Progenitor cell of endocrine pancreas (in vitro differentiated cells): ENCODE results near the gene RELCH. TPM values are rescaled to one million over a fixed set of nuclear protein-coding genes. Genes with fewer than 3 reads are reported as not detected.
"Not testable (repeated sequence)": the region's sequence is repeated elsewhere in the genome, so short reads cannot be mapped to it uniquely, and the experiment has no call there.

Source experiments
- DNase-seq: peaks from one replicate; pipeline ENCODE4 v3.0.0; 2021; ENCODE audit warnings: low spot score; ENCODE audit not compliant: unreplicated experiment
- H3K27ac Mint-ChIP-seq: 2 replicates; pipeline ENCODE4 v1.8.0; 2021; ENCODE audit warnings: mild to moderate bottlenecking, moderate library complexity, mixed read lengths
- H3K27me3 Mint-ChIP-seq: 2 replicates; pipeline ENCODE4 v1.8.0; 2021; ENCODE audit warnings: mixed read lengths
- H3K36me3 Mint-ChIP-seq: 2 replicates; pipeline ENCODE4 v1.8.0; 2022; ENCODE audit warnings: mixed read lengths; ENCODE audit not compliant: insufficient read depth
- H3K4me1 Mint-ChIP-seq: 2 replicates; pipeline ENCODE4 v1.8.0; 2021; ENCODE audit warnings: low read depth, mixed read lengths
- H3K4me3 Mint-ChIP-seq: 2 replicates; pipeline ENCODE4 v1.8.0; 2021; ENCODE audit warnings: low read depth, mild to moderate bottlenecking, moderate library complexity, mixed read lengths
- H3K9me3 Mint-ChIP-seq: 2 replicates; pipeline ENCODE4 v1.8.0; 2021; ENCODE audit warnings: low read depth, mixed read lengths
- CTCF ChIP-seq: fragments of 200-600 bp; sonication (generic); IDR thresholded peaks from one replicate; pipeline ENCODE4 v1.5.0; 2021; ENCODE audit warnings: antibody characterized with exemption, mild to moderate bottlenecking; ENCODE audit not compliant: unreplicated experiment
- total RNA-seq: library from RNA; stranded (reverse); gene quantifications from 2 replicates; pipeline ENCODE4 v1.2.1, GENCODE V29; 2021

The RELCH gene
- total RNA-seq, 1 donor from 2014 or later = 34.7 TPM

GRCh38 chr18:62165583-62165982 lies 21.5 kb upstream of the RELCH start:
- Mint-ChIP-seq H3K27me3 (no peaks in the 10 kb centered on the region), H3K9me3 (peaks cover 20% of the 10 kb centered on the region), H3K4me3 (no peak overlapping the region), H3K4me1 (no peaks in the 10 kb centered on the region), H3K27ac (no peak overlapping the region), H3K36me3 (peaks cover 15% of the 10 kb centered on the region)
- TF ChIP-seq CTCF = no peak
- DNase-seq = no peak

GRCh38 chr18:62166524-62166923 lies 20.5 kb upstream of the RELCH start:
- H3K27ac Mint-ChIP-seq = not testable (repeated sequence)

GRCh38 chr18:62170857-62171256 lies 16.2 kb upstream of the RELCH start:
- no peak for DNase-seq
- Mint-ChIP-seq H3K9me3 (peaks cover 4% of the 10 kb centered on the region), H3K36me3 (peaks cover 9% of the 10 kb centered on the region), H3K4me3 (no peak overlapping the region), H3K27me3 (no peaks in the 10 kb centered on the region), H3K27ac (no peak overlapping the region), H3K4me1 (no peaks in the 10 kb centered on the region)
- no peak for TF ChIP-seq CTCF

More at GRCh38 chr18:62166524-62166923, 20.5 kb upstream of the RELCH start:
- not testable (repeated sequence) for DNase-seq, H3K4me1 Mint-ChIP-seq, H3K27me3 Mint-ChIP-seq, H3K4me3 Mint-ChIP-seq
- Mint-ChIP-seq H3K9me3 (peaks cover 20% of the 10 kb centered on the region), H3K36me3 (peaks cover 15% of the 10 kb centered on the region)

GRCh38 chr18:62172298-62172697 lies 14.8 kb upstream of the RELCH start:
- no peak for DNase-seq
- no peaks in the 10 kb centered on the region for H3K27me3 Mint-ChIP-seq
- H3K9me3 Mint-ChIP-seq = no peaks in the 10 kb centered on the region
- no peak overlapping the region for H3K27ac Mint-ChIP-seq
- peaks cover 4% of the 10 kb centered on the region for H3K36me3 Mint-ChIP-seq
- peaks cover 1% of the 10 kb centered on the region for H3K4me1 Mint-ChIP-seq
- no peak overlapping the region for H3K4me3 Mint-ChIP-seq
- TF ChIP-seq CTCF = no peak

- Mint-ChIP-seq H3K4me3 (no peak overlapping the region), H3K27ac (no peak overlapping the region), H3K36me3 (peaks cover 3% of the 10 kb centered on the region), H3K9me3 (no peaks in the 10 kb centered on the region), H3K4me1 (peaks cover 3% of the 10 kb centered on the region), H3K27me3 (no peaks in the 10 kb centered on the region)
- no peak for DNase-seq
- no peak for TF ChIP-seq CTCF
Measured at GRCh38 chr18:62175521-62175920, 11.5 kb upstream of the RELCH start.

- Mint-ChIP-seq H3K4me1 (peaks cover 3% of the 10 kb centered on the region), H3K27me3 (no peaks in the 10 kb centered on the region), H3K27ac (no peak overlapping the region), H3K9me3 (no peaks in the 10 kb centered on the region), H3K4me3 (no peak overlapping the region), H3K36me3 (peaks cover 3% of the 10 kb centered on the region)
- TF ChIP-seq CTCF = no peak
- DNase-seq = no peak
Measured at GRCh38 chr18:62177271-62177670, 9.8 kb upstream of the RELCH start.
